Spleen (tissue), 11 donors: ENCODE data around the gene HADHA. TPM values are rescaled to one million over a fixed set of nuclear protein-coding genes. Genes with fewer than 3 reads are reported as not detected.

Experiments
- DNase-seq: peaks from one replicate; pipeline ENCODE4 v3.0.0-alpha.2; 2020
- H3K27ac ChIP-seq, 8 donors: fragments of 200-600 bp; sonication (generic) in 7 of 8; 1 replicate in 4 of 8; 2 replicates in 4 of 8; pipeline versions ENCODE4 v1.5.0 to v1.8.0; 2016 to 2021; ENCODE audit warnings: inconsistent platforms in 4 of 8, mild to moderate bottlenecking in 4 of 8, moderate library complexity in 1 of 8
- H3K27me3 ChIP-seq, 7 donors: fragments of 200-600 bp; sonication (generic) in 6 of 7; replicated peaks in 1 of 7; 1 replicate in 4 of 7; 2 replicates in 3 of 7; pipeline versions ENCODE4 v1.5.0 to v1.8.0; 2016 to 2021; ENCODE audit warnings: inconsistent platforms in 3 of 7, mild to moderate bottlenecking in 1 of 7
- H3K36me3 ChIP-seq, 6 donors: fragments of 200-600 bp; sonication (generic) in 5 of 6; 1 replicate in 4 of 6; 2 replicates in 2 of 6; pipeline versions ENCODE4 v1.5.0 to v1.8.0; 2016 to 2021; ENCODE audit warnings: inconsistent platforms in 2 of 6
- H3K4me1 ChIP-seq, 6 donors: fragments of 200-600 bp; sonication (generic) in 5 of 6; 1 replicate in 3 of 6; 2 replicates in 3 of 6; pipeline versions ENCODE4 v1.5.0 to v1.8.0; 2016 to 2021; ENCODE audit warnings: inconsistent platforms in 3 of 6
- H3K4me3 ChIP-seq, 8 donors: fragments of 200-600 bp; sonication (generic) in 7 of 8; 1 replicate in 4 of 8; 2 replicates in 4 of 8; pipeline versions ENCODE4 v1.5.0 to v1.8.0; 2016 to 2021; ENCODE audit warnings: inconsistent platforms in 4 of 8, mild to moderate bottlenecking in 4 of 8, moderate library complexity in 2 of 8
- H3K9me3 ChIP-seq, 8 donors: fragments of 200-600 bp; sonication (generic) in 7 of 8; 1 replicate in 4 of 8; 2 replicates in 4 of 8; pipeline versions ENCODE4 v1.5.0 to v1.8.0; 2016 to 2021; ENCODE audit warnings: inconsistent platforms in 4 of 8
- CTCF ChIP-seq, 11 experiments: fragments of 200-600 bp in 7 of 11; fragments of 450-650 bp in 4 of 11; sonication (generic) in 4 of 11; IDR thresholded peaks in 8 of 11; conservative IDR thresholded peaks in 3 of 11; 1 replicate in 7 of 11; 2 replicates in 4 of 11; pipeline versions ENCODE4 v1.4.0 to v1.8.0; 2016 to 2021; ENCODE audit warnings: antibody characterized with exemption in 11 of 11, inconsistent platforms in 4 of 11, mild to moderate bottlenecking in 1 of 11
- POLR2A ChIP-seq, 3 donors: fragments of 450-650 bp; IDR thresholded peaks; one replicate each; pipeline ENCODE4 v1.5.1; 2017; ENCODE audit warnings: antibody characterized with exemption in 3 of 3, mild to moderate bottlenecking in 1 of 3
- POLR2AphosphoS5 ChIP-seq, 3 donors: sonication (generic); formaldehyde crosslinking; IDR thresholded peaks; one replicate each; pipeline ENCODE4 v1.5.1; 2017; ENCODE audit warnings: antibody characterized with exemption in 3 of 3
- WGBS, 5 donors: extraction: QIAGEN DNeasy Blood & Tissue Kit in 3 of 5; methylation state at CpG; one replicate each; pipeline versions ENCODE4 v1.1.5 to v1.1.7; 2013 to 2018; 5-methylcytosine and 5-hydroxymethylcytosine counted together
- intact Hi-C: fragments of 100-400 bp; cut with DNase I; formaldehyde crosslinking; loops from one replicate; pipeline ENCODE4 v1.15.0; 2023; ENCODE audit warnings: low total_unique reads
- polyA plus RNA-seq, 3 donors: library from polyadenylated mRNA; stranded (reverse); fragments of 200-250 nt; gene quantifications; one replicate each; pipeline ENCODE4 v1.2.1, GENCODE V29; 2013
- total RNA-seq, 7 donors: library from RNA; depleted of rRNA in 3 of 7; stranded (reverse); fragments of >200 nt in 3 of 7; fragmentation: NEBNext Ultra II Directional in 4 of 7; extraction: Animal tissue kit (Norgen Biotek cat#: 25700) in 4 of 7; gene quantifications; one replicate each; pipeline versions ENCODE4 v1.1.0 to v1.2.1, GENCODE V29; 2016 to 2021
- donor health status: healthy with polysubstance abuse.
- donor health status: DM: no; HTN: no; CAD: no; lungs with moderate emphysema.
- donor health status: DM: no; HTN: no; CAD: no.
- donor health status: Bipolar disorder and iron deficiency.
- donor health status: healthy.
- donor health status: DM: no; HTN: no; CAD: no.
- donor health status: DM: yes; HTN: yes; CAD: no.

Gene HADHA
- total and polyA plus RNA-seq, 10 donors: 49.6 to 134 (median 114) TPM

DNA sequence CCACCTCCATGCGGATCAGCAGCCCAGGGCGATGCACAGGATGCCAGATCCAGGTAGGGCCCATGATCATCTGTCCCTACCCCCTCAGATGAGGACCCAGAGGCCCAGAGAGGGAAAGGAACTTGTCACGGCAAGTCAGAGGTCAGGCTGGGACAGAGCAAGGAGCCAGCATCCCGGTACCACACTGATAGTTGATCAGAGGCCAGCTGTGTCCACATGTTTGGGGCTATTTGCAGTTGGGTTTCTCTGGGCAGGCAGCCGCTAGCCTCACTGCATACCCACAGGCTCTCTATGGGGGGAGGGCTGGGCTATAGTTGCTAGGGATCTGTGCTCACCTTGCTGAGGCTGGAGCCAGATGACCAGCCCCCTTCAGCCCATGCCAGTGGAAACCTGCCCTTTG is 62.0 kb downstream of the HADHA start:
- peaks cover 0 to 40% (median 12%) of the 10 kb centered on the region in 7 donors for H3K27me3 ChIP-seq
- no peak for DNase-seq
- no peak for TF ChIP-seq POLR2A (IDR thresholded peaks at IDR 0.05)
- no peak for TF ChIP-seq POLR2AphosphoS5 (IDR thresholded peaks at IDR 0.05)
- no peak for TF ChIP-seq CTCF (IDR thresholded peaks at IDR 0.05 in 8 of 11, conservative IDR thresholded peaks at IDR 0.05 in 3 of 11)
- peaks cover 8 to 46% (median 35%) of the 10 kb centered on the region in 6 donors for H3K4me1 ChIP-seq
- intact Hi-C loops: no loop called here
- no peaks in the 10 kb centered on the region for H3K36me3 ChIP-seq
- no peaks in the 10 kb centered on the region for H3K9me3 ChIP-seq
- WGBS, 5 donors: 88 to 100% (median 97%) methylated on average over 1 to 5 of the region's 5 CpGs
- no peak overlapping the region for H3K4me3 ChIP-seq
- H3K27ac ChIP-seq: no peak overlapping the region

DNA sequence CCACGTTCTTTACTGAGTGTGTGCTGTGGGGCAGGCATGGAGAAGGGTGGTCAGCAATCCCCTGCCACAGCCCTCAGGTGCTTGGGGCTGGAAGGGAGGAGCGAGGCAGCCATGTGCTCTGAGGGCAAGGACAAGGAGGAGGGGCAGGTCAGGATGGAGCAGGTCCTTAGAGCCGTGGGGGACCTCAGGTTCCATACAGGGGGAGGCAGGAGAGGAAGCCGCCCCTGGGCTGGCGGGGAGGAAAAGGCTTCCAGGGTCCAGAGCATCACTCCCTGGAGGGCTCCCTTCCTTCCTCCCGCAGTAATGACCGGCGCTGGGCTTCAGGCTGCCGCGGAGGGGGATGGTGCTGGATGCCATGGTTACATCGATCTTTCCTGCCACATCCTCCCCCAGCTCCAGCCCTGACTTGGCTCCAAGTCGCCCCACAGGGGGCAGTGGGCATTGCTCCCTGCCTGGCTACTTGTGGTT is 65.0 kb downstream of the HADHA start:
- intact Hi-C loops: no loop called here

GRCh38 chr2:26178746-26179436 is 65.5 kb downstream of the HADHA start:
- Histone ChIP-seq H3K4me3 (peak overlapping the region; percentile 28 to 76 (median 47)), H3K9me3 (no peaks in the 10 kb centered on the region), H3K4me1 (peaks cover 8 to 27% (median 19%) of the 10 kb centered on the region in 6 donors), H3K27ac (peak overlapping the region in 6 of 8 donors; percentile 26 to 79 (median 62)), H3K27me3 (peaks cover 0 to 60% (median 19%) of the 10 kb centered on the region in 7 donors), H3K36me3 (no peaks in the 10 kb centered on the region)
- DNase-seq: peak; percentile 84
- intact Hi-C loops: no loop called here
- 1 to 5% (median 2%) methylated on average over 41 to 48 of the region's 48 CpGs for WGBS, 5 donors
- TF ChIP-seq CTCF (IDR thresholded peaks at IDR 0.05 in 8 of 11, conservative IDR thresholded peaks at IDR 0.05 in 3 of 11): no peak
- peak in 2 of 3 donors; percentile 27 to 37 for TF ChIP-seq POLR2AphosphoS5 (IDR thresholded peaks at IDR 0.05)

More for the DNA sequence above, 65.0 kb downstream of the HADHA start:
- Histone ChIP-seq H3K4me1 (peaks cover 8 to 28% (median 18%) of the 10 kb centered on the region in 6 donors), H3K9me3 (no peaks in the 10 kb centered on the region), H3K27me3 (peaks cover 0 to 54% (median 13%) of the 10 kb centered on the region in 7 donors), H3K27ac (peak overlapping the region in 6 of 8 donors; percentile 26 to 79 (median 57)), H3K4me3 (peak overlapping the region in 6 of 8 donors; percentile 39 to 76 (median 49)), H3K36me3 (no peaks in the 10 kb centered on the region)
- DNase-seq: no peak
- WGBS, 5 donors: 7 to 24% (median 12%) methylated on average over 6 to 12 of the region's 12 CpGs
- TF ChIP-seq POLR2AphosphoS5 (IDR thresholded peaks at IDR 0.05) (no peak), CTCF (IDR thresholded peaks at IDR 0.05 in 8 of 11, conservative IDR thresholded peaks at IDR 0.05 in 3 of 11) (no peak), POLR2A (IDR thresholded peaks at IDR 0.05) (no peak)

DNA sequence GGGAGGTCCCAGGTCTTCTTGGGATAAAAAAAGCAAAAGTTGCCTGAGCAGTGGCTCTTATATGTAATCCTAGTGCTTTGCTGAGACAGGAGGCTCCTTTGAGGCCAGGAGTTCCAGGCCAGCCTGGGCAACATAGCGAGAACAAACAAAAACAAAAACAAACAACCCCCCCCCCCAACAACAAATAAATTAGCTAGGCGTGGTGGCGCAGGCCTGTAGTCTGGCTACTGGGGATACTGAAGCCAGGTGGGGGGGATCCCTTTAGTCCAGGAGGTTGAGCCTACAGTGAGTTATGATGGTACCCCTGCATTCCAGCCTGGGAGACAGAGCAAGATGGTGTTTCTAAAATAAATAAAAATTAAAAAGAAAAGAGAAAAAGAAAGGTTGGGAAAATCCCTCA is 66.2 kb downstream of the HADHA start:
- peak overlapping the region in 5 of 8 donors; percentile 39 to 76 (median 50) for H3K4me3 ChIP-seq
- H3K4me1 ChIP-seq: peaks cover 12 to 33% (median 26%) of the 10 kb centered on the region in 6 donors
- 89 to 99% (median 94%) methylated on average over 3 of the region's 3 CpGs for WGBS, 5 donors

More for the DNA sequence above, 66.2 kb downstream of the HADHA start:
- intact Hi-C loops: no loop called here
- no peak for DNase-seq
- no peak for TF ChIP-seq POLR2A (IDR thresholded peaks at IDR 0.05)
- no peak for TF ChIP-seq CTCF (IDR thresholded peaks at IDR 0.05 in 8 of 11, conservative IDR thresholded peaks at IDR 0.05 in 3 of 11)
- no peak for TF ChIP-seq POLR2AphosphoS5 (IDR thresholded peaks at IDR 0.05)
- Histone ChIP-seq H3K27ac (peak overlapping the region in 3 of 8 donors; percentile 58 to 79 (median 65)), H3K36me3 (no peaks in the 10 kb centered on the region), H3K9me3 (no peaks in the 10 kb centered on the region), H3K27me3 (peaks cover 0 to 67% (median 25%) of the 10 kb centered on the region in 7 donors)
